Skin of body (tissue), 2 donors: ENCODE measurements around the gene WDR46. TPM values are rescaled to one million over a fixed set of nuclear protein-coding genes. Genes with fewer than 3 reads are reported as not detected.

Experiments used
- DNase-seq: peaks from one replicate; lab custom pipeline; 2025; lab: John Stamatoyannopoulos, UW
- total RNA-seq: library from RNA; depleted of rRNA; stranded (reverse); fragments of >200 nt; gene quantifications from one replicate; pipeline ENCODE4 v1.2.3, GENCODE V29; 2014

Gene WDR46
- 39.9 TPM for total RNA-seq

GRCh38 chr6:33288921-33289783 is at the start of gene WDR46, which contains the start of gene PFDN6:
WDR46 (minus strand) TSS chr6:33289239; CDS start chr6:33289170, 69 bp downstream.
PFDN6 (plus strand) TSS chr6:33289601; CDS start chr6:33289857, 256 bp downstream.
- peak; percentile 98 for DNase-seq

DNA sequence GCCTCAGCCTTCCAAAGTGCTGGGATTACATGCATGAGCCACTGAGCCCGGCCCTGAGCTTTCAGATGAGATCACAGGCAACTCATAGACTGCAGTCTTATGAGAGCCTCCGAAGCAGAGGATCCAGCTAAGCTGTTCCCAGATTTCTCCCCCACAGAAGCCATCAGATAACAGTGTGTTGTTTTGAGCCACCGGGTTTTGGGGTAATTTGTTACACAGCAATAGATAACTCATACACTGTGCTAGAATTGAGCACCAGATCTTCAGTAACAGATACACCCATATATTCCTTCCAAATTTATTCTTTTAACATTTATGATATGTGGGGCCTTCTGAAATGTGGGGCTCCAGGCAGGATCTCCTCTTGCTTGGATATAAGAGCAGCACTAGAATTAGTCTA is 47.5 kb upstream of the WDR46 start:
- no peak for DNase-seq

DNA sequence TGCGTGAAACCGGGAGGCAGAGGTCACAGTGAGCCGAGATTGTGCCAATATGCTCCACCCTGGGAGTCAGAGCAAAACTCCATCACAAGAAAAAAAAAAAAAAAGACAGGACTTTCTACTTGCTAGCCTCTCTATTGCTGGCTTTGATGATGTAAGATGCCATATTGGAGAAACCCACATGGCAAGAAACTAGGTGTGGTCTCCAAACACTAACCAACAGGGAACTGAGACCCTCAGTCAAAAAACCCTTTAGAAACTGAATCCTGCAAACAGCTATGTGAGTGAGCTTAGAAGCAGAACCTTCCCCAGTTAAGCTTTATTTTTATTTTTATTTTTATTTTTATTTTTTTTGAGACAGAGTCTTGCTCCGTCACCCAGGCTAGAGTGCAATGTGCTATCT is 46.9 kb upstream of the WDR46 start:
- no peak for DNase-seq

- no peak for DNase-seq
Observed at GRCh38 chr6:33333666-33334065, 44.6 kb upstream of the WDR46 start.

DNA sequence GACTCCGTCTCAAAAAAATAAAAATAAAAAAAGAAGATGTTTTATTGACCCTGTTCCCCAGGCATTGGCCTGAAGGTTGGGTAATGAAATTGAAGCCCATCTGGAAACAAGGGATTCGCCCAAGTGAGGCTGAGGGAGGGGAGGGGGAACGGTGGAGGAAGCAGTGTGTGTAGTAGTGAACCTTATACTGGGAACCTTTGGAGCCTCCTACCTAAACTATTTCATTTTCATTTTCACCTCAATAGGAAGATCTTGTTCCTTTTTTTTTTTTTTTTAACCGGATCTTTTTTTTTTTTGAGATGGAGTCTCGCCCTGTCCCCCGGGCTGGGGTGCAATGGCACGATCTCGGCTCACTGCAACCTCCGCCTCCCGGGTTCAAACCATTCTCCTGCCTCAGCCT is 41.7 kb upstream of the WDR46 start:
- DNase-seq, result no peak

GRCh38 chr6:33329058-33329457 is 40.0 kb upstream of the WDR46 start:
- DNase-seq, result no peak

DNA sequence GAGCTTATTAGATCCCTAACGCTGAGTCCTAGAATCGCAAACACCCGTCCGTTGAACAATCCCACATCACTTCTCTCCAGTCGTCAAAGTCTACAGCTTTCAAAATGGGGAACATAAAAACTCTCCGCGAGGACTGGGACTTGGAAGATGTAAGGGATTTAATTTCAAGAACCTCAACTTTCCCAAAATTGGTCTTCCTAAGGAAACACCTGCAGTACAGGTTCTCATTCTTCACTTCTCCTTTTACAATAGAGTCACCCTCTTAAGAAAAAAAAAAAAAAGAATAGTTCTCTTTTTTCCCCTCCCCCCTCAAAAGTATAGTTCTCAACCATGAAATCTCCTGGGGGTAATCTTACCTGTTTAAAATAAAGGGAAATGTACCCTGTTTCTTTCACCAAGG is 35.1 kb upstream of the WDR46 start:
- no peak for DNase-seq

GRCh38 chr6:33323623-33323948 is 34.5 kb upstream of the WDR46 start:
- no peak for DNase-seq

- DNase-seq, result no peak
Observed at GRCh38 chr6:33321227-33321626, 32.2 kb upstream of the WDR46 start.

DNA sequence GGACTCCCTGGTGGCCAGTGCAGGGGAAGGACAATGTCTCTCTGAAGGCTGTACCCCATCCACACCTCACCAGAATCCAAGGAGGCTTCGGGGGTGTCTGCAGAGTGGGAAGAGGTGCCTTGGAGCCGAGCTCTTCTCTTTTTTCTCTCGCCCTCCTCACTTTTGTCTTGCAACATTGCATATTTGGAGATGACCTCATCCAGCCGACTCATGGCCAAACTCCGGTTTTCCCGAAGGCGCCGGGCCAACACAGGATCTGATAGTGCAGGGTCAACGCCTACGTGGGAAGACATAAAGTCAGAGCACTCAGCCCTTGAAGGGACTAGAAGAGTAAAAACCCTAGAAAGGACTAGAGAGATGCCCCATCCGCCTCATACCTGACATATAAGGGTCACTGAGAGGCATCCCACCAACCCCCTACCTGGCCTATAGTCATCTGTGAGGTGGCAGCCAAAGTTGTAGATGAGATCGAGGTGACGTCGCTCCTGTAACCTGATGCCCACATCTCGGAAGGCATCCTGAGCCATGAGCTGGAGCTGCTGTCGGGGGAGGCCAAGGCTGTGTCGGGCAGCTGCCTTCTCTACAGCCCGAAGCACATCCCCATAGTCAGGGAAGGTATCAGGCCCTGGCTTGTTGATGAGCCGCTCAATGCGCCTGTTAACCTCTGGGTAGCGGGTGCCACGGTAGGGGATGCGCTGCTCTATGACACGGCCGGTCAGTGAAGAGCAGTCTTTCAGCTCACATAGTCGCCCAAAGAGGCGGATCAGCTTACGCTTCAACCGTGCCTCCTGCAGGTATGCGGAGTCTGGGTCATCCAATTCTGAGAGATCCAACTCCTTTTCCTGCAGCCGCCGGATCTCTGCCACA is 31.5 kb upstream of the WDR46 start:
- DNase-seq, result no peak

- no peak for DNase-seq
Observed at GRCh38 chr6:33319939-33320314, 30.9 kb upstream of the WDR46 start.

GRCh38 chr6:33318426-33319073 is 29.5 kb upstream of the WDR46 start:
- DNase-seq, result no peak

GRCh38 chr6:33317669-33318425 is 28.8 kb upstream of the WDR46 start, which contains the start of gene ZBTB22:
ZBTB22 (minus strand) TSS chr6:33317744; CDS start chr6:33316916, 828 bp downstream.
- peak; percentile 98 for DNase-seq

GRCh38 chr6:33317419-33317668 is 28.3 kb upstream of the WDR46 start:
- peak; percentile 60 for DNase-seq

- DNase-seq, result no peak
Observed at GRCh38 chr6:33316603-33317418, 27.8 kb upstream of the WDR46 start.

- DNase-seq, result no peak
Observed at GRCh38 chr6:33315793-33316602, 27.0 kb upstream of the WDR46 start.

DNA sequence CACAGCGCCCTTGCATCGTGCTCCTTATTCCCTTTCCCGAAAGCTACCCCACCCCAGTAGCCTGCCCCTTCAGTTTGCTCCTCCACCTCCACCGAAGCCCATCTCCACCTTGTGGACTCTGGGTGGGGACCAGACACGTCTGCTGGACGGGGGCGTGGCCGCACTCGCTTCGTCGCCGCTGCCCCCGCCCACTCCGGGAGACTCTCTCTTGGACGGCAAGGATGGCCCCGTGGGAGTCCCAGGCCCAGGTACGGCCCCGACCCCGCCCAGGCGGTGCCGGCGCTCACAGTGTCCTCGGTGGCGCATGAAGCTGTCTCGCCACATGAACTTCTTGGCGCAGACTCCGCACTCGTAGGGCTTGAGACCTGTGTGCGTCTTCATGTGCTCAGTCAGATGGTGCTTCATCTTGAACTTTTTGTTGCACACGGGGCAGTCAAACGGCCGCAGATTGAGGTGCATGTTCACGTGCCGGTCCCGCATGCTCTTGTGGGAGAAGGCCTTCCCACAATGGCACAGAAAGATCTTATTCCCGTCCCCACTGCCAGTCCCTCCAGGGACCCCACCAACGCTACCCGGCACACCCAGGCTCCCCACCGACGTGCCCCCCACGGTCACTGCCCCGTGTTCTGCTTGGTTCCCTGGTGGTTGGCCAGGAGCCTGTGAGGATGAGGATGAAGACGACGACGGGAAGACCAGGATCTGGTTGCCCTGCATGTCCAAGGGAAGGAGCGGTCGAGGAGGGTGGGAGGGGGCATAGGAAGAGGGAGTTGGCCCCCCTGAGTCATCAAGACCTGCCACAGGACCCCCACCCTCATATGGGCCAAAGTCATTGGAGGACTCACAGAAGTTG is 26.1 kb upstream of the WDR46 start:
- no peak for DNase-seq

DNA sequence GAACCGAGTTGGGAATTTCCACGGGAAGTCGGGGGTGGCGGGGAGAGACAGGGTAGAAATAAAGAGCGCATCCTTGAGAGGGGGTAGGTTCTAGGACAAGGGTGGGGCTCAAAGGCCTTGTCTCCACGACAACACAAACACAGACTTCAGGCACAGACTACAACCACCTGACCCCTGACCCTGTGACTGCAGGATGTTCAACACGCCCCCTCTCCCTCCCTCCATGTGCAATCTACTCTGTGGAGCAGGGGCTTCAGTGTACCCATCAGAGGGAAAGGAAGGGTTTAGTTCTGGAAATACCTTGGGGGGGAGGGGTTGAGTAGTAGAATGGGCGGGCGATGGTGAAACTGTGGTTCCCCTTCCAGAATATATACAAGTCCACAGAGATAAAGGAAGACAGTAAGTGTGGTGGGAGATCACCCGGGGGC is 25.5 kb upstream of the WDR46 start:
- peak; percentile 82 for DNase-seq
